Measurements from ENCODE around the gene MMP20.

MMP20 gene

DNA sequence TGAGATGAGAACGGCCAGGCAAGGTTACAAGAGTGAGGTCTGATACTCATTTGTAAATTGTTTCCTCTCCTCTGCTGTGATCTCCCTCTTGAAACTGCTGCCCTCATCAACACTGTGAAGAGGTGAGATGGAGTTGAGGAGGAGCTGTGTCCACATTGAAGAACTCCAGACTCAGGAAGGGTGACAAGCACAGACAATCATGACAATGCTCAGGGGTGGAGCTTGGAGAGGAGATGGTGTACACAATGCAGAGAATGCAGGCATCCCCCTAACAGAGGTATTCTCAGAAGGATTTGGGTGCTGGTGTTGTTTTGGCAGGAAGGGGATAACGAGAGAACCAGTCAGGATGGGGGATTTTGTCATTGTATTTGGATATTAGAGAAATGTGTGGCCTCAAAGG, 73.1 kb downstream of the MMP20 start:
- no peak for DNase-seq

DNA sequence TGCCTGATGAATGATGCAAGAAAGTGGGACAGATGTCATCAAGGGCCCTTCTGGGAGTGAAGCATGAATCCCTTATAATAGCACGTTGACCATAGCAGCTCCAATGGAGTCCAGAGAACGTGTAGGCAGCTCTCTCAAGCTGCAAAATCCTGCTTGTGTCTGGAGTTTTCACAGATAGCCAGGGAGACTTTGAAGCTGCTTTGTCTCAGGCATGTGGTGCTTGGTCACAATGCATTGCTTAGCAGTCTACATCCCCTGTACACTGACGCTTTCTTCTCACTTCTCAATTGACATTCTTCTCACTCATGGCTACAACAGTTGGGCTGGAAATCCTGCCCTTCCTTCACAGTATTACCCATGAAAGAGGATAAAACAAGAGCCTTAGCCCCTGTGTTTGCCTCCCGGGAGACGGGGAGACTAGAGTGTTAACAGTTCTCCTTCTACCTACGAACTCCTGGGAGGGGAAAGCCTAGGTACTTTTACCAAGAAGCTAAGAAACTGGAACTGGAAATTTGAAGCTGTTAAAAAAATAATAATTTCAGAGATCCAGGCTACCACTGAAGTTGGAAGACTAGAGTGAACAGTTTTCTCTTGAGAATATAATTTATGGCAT, 73.9 kb downstream of the MMP20 start:
- DNase-seq = no peak

DNA sequence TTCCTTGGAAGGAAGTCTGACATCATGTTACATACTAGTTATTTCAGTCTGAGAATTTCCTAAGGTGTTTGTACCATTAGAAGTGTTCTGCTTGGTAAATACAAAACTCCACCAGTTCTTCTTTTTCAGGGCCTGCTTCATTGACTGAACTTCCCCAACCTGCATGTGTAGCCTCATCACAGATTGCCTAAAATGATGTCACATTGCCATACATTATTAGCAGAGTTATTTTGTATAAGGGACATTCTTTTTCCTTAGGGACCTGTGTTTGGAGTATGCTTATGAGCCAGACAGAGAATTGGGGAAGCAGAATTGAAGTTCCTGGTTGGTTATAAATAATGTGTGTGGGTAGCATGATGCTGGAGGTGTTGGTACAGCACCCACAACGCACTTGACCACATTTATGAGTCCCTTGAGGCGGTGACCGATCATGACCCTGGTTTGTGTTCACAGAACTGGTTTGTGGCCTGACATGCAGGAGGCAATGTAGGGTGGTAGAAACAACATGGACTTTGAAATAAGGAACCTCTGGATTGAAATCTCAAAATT, 78.1 kb downstream of the MMP20 start:
- no peak for DNase-seq

DNA sequence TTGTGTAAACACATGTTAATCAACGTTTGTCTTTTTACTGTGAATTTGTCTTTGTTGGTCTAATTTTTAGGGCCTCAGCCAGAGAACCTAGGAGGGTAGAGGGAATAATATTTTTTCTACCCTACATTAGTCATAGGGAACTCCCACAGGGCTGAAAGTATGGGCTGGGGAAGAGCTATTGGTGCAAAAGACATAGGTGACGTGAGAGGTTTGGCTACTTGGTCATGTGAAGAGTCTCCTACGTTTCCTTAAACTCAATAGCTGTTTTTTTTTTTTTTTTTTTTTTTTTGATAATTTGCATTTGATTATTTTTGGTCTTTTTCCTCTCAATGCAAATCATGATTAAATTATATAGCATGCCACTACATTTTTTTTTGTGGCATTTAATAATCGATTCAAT, 78.7 kb downstream of the MMP20 start:
- DNase-seq = no peak

DNA sequence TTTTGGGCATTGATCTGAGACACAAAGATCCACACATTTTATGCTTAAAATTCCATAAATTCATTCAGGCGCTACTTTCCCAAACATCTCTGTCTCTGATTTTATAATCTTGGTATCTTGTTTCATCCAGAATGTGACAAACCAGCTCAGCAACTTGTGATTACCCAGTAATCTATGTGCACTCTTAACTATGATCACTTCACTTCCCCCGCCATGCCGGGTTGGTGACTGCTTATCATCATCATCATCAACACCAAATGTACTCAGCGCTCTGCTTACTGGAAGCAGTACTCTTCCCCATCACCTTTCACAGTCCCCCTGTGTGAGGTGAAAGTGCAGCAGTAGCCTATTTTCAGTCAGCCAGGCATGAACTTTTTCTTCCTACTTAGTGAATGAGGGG, 79.4 kb downstream of the MMP20 start:
- DNase-seq = no peak

DNA sequence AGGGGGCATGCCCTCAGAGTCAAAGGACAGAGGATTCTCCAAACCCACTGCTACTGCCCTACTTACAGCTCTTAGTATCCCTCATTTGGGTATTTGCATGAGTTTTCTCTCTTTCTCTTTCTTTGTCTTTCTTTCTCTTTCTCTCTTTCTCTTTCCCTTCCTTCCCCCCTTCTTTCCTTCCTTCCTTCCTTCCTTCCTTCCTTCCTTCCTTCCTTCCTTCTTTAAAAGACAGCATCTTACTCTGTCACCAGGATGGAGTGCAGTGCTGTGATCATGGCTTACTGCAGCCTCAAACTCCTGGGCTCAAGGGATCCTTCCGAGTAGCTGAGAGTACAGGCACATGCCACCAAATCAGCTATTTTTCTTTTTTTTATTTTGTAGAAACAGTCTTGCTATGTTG, 80.5 kb downstream of the MMP20 start:
- no peak for DNase-seq

DNA sequence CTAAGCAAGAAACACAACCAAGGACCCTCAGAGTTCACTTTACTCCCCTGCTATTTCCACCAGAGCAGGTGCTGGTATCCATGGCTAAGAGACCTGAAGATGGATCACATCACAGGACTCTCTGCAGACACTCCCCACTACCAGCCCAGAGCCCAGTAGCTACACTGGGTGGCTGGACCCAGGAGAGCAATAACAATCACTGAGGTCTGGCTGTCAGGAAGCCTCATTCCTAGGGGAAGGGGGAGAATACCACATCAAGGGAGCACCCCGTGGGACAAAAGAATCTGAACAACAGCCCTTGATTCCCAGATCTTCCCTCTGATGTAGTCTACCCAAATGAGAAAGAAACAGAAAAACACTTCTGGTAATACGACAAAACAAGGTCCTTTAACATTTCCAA, 85.6 kb downstream of the MMP20 start:
- no peak for DNase-seq

DNA sequence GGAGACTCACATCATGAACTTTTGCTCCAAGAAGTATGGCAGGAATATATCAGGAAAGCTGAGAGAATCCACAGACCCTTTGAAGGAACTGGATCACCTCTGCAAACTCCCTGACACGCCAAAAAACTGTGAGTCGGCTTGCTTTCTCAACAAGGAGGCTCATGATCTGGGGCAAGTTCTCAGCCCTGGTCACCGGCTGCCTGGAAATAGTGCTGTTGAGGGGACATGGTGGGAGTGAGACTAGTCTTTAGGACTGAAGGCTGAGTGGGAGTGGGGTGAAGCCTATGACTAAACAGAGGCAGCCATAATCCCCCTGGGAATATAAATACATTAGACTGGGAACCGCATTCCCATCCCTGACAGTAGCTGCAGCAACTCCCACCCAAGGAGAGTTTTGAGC, 86.2 kb downstream of the MMP20 start:
- DNase-seq = no peak

DNA sequence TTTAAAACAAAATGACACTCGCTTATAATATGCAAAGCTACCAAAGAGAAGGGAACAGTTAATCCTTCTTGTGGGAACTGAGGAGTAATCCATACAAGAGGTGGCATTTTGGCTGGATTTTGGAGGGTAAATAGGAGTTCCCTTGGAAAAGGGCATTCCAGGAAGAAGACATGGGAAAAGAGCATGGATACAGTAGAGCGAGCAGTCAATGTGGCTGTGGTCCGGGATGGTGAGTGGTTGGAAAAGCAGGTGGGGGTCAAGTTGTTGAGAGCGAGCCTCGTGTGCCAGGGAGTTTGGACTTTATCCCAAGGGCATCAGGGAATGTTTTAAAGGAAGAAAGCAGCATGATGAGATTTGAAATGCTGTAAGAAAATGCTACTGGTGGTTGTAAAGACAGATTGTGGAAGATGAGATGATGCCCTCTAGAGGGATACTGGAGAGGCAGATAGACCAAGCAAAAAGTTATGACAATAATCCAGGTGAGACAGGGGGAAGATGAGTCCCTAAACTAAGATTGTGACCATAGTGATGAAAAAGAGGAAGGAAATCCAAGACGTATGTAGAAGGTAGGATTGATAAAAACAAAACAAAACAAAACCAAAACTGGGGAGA, 90.8 kb downstream of the MMP20 start:
- no peak for DNase-seq

DNA sequence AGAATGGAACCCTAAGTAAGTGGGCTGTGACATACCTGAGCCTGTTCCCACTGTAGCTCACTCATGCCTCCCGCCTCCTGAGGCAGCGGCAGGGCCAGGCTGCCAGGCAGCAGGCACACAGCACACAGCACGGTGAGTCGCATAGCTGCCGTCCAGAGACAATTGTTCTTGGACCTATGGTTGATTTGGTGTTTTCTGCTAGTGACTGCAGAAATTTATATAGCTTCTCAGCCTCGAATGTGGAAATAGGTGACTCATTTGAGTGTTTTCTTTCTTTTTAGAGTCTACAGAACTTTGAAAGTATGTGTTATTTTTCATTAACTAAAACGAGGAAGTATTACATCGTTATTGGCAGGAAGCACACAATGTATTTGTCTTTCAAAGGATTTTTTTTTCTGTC, 94.6 kb downstream of the MMP20 start, which contains the start of gene MMP7:
Gene MMP7 (minus strand): TSS at position 190 of the 400 bp plus-strand sequence. CDS start 47 bp downstream, at position 143.
- no peak for DNase-seq

DNA sequence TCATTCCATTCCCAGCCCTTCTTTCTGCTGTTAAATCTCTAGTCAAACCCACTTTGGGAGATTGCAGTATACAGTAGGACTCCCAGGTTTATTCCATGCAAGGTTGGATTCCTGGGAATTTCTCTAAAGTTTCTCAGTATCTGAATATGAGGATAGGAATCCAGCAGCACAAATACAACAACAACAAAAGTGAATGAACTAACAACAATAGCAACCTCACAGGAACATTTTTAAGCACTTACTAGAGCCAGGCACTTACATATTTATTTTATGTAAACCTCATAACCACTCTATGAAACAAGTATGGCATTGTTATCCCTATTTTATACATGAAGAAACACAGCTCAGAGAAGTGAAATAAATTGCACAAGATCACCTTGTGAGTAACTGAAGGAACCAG, 96.5 kb downstream of the MMP20 start:
- no peak for DNase-seq

DNA sequence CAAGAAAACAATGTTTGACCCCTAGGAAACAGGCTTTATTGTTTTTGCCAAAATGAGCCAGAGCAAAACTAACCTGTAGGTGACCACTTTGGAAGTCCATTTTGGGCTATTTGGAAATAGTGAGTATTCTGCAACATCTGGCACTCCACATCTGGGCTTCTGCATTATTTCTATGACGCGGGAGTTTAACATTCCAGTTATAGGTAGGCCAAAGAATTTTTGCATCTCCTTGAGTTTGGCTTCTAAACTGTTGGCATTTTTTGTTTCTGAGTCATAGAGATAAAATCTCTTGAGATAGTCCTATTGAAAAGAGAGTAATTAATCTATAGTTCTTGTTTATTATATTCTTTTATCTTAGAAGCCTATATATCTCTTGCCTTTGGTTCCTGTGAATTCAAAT, 97.4 kb downstream of the MMP20 start:
- no peak for DNase-seq

DNA sequence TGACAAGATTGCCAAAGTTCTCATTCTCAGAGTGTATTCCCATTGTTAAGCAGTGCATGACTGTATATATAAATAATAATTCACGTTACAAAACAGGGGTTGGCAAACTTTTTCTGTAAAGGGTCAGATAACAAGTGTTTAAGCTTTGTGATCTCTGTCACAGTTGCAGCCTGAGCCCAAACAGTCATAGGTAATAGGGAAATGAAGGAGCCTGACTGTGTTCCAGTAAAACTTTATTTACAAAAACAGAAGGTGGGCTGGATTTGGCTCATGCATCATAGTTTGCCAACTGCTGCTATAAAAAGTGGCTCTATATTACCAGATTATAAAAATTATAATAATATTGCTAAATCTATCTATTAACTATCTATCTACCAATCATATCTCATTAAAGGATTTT, 98.1 kb downstream of the MMP20 start:
- no peak for DNase-seq

All from CD4-positive, alpha-beta T cell treated with Interleukin-17A for 4 hours (primary cell).